GM21737 (cell line): Measurements from ENCODE around the gene GPR153.

Experiments used
- ATAC-seq: cut with Tn5 transposase; IDR thresholded peaks from one replicate; pipeline ENCODE4 v1.9.1; 2021; ENCODE audit warnings: mild to moderate bottlenecking, moderate library complexity; ENCODE audit not compliant: unreplicated experiment

GPR153 gene

DNA sequence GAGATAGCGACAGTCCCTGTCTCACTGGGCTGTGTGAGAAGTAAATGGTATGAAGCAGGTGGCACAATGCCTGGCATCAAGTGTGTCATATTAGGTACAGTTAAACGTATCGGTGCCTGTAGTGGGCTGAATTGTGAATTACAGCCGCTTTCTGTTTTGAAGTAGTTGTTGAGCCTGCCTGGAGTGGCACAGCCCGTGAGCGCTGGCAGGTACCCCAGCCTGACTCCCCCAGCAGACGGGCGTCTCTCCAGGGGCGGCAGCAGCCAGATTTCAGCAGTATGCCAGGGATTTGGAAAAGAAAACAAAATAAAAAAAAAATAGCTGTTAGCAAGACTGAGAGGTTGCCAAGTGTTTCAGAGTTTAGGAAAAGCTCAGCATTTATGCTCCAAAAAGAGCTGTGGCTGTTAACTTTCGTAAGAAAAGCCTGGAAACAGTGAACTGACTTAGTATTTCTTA lies 26.6 kb upstream of the GPR153 start:
- no peak for ATAC-seq

DNA sequence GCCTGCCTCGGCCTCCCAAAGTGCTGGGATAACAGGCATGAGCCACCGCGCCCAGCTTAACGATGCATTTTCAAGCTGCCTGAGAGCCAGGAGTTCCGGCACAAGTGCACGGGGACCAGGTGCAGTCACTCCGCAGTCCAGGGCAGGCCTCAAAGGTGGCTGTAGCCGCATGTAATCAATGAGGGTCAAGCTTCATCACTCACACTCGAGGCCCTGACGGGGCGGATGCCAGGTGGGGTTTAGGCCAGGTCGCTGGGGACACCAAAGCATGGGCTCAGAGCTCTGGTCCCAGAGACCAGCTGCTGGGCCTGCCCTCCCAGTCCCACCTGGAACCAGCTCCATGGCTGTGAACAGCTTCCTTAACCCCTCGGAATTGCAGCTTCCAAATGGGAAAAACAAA lies 26.1 kb upstream of the GPR153 start:
- ATAC-seq: no peak

DNA sequence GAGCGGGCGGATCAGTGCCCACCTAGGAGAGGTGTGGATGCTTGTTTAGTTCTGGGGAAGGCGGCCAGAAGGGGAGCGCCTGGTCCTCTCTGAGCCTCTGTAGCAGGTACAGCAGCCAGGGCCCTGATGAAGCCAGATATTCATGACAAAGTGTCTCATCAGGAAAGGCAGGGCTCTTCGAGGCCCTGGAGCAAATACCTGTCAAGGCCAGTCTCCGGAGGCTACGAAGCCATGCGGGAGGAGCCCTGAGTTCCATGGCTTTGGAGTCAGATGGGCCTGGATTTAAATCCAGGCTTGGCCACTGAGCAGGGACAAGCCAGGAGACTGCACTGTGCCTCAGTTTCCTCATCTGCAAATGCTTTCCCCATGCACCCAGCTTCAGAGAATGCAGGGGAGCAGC lies 25.4 kb upstream of the GPR153 start:
- no peak for ATAC-seq

DNA sequence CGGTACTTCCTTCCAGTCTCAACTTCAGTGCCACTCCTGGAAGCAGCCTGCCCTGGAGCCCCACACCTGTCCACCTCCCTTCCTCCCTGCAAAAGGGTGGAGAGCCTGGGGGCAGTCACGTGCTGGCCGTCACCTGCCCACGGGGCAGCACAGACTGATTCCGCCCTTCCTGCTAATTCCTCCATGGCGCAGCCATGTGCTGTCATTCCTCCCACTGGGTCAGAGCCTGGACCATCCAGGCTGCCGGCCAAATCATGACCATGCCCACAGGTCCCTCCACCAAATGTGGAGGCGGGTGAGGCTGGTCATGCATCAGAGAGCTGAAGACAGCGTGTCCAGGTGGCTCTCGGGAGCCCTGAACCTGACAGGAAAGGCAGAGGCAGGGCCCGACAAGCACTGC lies 24.4 kb upstream of the GPR153 start:
- no peak for ATAC-seq

DNA sequence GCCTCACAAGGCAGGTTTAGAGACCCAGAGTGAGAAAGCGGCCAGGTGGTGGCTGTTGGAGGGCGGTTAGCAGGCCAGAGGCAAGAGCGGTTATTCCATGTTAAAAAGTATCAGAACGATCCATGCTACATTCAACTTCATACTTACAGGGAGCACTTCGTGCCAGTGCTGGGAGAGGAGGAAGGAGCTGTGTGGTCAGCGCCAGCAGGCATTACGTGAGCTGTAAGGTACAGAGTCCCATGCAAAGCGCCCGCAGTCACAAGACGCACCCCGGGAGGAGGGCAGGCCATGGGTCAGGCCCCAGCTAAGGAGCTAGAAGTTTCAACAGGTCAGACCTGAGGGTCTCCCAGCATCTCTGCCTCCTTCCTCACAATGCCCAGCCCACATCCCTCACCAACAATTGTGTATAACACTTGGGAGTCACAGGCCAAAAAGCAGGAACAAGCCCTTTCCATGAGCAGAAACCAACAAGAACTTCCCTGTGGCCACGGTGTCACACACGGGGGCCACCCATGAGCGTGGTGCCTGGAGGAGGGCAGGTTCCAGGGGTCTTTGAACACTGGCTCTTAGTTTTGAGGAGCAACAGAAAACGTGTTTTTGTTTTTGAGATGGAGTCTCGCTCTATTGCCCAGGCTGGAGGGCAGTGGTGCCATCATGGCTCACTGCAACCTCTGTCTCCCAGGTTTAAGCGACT lies 21.8 kb upstream of the GPR153 start:
- ATAC-seq: no peak

DNA sequence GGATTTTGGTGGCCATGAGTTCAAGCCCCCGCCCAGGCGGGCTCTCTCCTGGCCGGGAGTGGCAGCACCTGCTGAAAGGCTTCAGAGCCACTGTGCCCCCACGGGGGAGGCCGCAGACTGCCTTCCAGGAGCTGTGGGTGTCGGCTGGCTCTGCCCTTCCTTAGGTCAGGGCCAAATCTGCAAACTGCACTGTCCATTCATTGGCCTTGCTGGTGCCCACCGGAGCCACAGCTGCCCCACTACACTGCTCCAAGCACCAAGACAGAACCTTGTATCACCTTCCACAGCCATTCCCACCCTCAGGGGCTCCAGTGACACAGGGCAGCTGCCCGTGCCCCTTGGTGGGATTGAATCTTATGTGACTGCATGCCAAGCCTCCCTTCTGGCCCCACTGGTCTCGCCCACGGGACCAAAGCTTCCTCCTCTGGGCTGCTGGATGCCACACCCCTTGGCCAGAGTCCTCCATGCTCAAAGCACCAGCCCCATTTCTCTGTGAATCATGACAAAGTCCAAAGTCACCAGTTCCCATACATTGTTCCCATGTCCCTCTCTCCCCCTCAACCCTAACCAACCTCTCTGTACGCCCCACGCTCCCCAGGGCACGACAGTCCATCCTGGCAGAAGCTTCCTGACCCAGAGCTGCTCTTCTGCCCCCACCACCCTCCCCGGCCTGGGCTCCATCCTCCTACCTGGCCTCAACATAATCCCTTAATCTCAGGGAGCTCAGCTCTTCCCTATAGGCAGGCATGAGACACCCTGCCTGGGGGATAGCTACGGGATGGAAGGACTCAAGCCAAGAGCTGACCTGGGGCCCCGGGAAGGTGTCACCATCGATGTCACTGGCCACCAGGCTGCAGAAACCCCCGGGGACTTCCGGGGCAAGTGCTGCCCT lies 20.9 kb upstream of the GPR153 start:
- no peak for ATAC-seq

DNA sequence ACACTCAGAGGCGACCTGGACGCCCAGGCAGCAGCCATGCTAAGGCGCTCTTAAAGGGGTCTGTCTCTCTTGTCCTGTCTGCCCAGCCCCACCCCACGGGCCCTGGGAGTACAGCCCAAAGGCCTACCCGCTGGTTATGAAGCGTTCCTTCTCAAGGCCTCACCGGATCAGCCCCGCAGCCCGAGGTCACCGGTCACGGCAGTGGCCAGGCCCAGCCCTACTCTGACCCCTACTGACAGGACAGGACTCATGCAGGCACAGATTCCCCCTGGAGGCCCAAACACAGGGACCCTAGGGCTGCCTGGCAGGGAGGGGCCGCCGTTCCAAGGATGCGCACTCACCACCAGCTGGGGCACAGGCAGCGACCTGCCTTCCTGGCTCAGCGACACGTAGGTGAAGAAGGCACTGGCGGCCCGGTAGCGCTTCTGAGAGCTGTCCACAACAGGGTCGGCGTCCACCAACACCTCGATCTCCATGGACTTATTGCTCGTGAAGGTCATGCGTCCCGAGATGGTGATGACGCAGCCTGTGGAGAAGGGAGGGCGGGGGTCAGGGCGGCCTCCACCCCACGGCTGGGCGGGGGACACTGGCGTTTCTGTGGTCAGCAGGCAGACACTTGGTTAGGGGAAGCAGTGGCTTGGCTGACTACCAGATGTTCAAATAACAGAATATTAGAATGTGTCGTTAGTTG lies 20.0 kb upstream of the GPR153 start:
- no peak for ATAC-seq

DNA sequence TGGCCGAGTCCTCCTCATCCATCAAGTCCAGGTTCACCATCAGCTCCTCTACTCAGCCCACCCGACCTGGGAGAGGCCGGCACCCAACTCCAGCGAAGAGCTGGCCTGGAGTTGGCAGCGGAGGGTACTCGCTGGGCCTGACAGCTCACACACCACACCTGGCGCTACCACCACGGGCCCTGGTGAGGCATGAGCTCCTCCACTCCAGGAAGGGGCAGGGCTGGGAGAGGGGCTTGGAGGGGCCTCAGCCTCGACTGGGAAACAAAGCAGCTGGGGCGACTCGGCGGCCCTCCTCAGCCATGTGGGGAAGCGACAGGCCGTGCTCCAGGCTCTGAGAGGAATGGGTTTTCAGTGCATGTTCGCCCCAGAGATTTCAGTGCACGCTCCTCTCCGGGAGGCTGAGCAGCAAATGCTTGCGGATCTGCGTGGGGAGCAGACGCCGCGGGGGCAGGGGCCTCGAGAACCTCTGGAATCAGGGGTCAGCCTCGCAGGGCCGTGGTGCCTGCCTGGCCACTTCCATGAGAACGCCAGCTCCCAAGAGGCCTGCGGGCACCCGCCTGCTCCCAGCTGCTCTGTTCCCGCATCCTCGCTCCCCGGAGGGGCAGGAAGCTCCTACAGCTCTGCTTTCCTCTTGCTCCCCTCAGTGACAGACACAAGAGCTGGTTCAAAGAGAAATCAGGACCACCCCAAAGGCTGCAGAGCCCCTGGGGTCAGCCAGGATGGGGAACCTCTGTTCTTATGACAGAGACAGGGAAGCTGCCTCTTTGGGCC lies 18.9 kb upstream of the GPR153 start:
- ATAC-seq: no peak

DNA sequence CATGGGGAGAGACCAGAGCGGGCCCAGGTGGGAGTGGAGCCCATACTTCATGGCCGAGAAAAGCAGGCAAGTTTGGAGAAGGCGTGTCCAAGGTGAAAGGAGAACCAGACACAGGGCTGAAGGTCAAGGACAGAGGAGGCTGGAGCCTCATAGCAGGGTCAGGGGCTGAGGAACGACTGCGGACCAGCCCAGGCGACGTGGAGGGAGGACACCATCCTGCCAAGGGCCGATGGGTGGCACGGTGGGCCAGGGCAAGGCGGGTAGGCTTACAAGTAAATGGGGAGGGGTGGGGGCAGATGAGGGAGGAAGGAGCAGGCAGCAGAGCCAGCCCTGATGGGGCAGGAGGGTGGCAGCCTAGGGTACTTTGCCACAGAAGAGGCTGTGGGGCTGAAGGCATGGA lies 18.2 kb upstream of the GPR153 start:
- ATAC-seq: no peak

DNA sequence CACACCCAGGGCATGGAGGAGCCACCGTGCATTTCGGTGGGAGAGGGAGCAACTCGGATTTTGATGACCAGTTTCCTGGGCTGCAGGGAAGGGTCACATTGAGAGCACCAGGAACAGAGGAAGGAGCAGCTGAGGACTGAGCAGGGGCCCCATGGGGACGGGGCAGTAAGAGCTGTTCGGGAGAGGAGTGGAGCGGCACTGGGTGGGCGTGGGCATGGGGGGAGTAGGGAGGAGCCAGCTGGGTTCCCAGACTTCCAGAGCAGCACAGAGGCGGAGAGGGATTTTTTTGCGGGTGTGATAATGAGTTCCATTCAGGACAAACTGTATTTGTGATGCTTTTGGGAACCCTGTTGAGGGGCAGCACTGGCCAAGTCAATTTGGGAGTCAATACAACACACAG lies 17.4 kb upstream of the GPR153 start:
- no peak for ATAC-seq

DNA sequence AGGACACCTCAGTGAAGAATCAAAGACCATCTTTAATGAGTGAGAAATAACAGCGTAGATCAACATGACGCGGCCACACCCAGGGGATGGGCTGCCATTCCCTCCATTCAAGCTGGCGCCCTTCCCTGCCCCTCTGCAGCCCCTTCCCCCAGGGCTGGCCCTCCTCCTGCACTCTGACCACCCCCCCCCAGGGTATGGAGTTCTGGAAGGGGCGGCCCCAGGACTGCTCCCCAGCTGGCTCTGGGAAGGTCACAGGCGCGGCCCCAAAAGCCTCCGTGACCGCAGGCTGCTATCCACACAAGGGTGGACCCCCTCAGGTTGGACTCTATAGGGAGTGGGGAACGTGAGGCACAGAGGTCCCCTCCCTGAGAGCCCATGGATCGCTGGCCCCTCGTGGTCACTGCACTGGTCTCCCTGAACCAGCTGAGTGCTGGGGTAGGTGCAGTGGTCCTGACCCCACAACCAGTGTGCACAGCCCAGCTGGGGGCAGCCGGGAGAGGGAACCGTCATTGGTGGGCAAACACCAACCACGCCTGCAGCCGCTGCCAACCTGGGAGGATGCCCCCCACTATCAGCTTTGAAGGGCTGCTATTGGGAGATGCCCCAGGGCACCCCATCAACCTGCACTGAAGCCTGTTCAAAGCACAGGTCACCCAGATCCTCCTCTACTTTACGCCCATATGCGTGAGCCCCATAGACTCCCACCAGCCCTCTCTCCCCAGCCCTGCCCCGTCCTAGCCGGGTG lies 16.1 kb upstream of the GPR153 start:
- ATAC-seq: no peak

DNA sequence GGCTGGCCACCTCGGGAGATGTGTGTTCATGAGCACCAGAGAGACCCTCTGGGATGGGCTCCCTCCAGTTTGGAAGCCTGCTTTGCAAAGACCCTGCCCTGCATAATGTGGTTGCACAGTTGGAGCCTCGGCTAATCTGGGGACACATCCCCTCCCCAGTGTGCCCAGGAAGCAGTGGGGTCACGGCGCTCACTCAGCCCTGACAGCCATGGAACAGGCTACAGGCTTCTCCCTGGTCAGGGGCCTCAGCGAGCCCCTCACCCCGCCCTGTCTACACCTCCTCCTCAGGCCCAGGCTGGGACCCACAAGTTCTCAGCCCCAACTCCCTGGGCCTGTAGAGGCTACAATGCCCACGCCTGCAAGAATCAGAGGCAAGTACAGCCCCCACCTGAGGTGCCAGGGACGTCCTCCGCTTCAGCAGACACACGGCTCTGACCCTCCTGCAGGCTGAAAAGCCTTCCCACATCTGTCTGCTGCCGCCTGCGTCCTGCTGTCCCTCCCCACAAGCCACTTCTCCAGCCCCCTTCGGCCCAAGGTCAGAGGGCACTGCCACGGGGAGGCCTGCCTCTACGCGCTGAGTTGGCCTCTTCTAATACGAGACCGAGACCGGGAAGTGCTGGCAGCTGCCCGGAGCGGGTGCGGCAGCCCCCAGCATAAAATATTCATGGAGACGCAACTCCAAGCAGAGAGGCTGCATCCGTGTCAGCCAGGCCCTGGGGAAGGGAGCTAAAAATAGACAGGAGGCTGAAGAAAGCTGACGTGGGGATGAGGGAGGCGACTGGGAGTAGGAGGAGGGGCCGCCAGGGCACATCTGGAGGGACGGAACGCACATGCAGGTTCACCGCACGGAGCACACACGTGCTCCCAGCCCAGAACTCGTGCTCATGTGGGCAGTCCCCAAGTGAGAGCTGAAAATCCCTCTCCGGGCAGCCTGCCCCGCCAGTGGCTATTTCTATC lies 15.2 kb upstream of the GPR153 start:
- no peak for ATAC-seq

DNA sequence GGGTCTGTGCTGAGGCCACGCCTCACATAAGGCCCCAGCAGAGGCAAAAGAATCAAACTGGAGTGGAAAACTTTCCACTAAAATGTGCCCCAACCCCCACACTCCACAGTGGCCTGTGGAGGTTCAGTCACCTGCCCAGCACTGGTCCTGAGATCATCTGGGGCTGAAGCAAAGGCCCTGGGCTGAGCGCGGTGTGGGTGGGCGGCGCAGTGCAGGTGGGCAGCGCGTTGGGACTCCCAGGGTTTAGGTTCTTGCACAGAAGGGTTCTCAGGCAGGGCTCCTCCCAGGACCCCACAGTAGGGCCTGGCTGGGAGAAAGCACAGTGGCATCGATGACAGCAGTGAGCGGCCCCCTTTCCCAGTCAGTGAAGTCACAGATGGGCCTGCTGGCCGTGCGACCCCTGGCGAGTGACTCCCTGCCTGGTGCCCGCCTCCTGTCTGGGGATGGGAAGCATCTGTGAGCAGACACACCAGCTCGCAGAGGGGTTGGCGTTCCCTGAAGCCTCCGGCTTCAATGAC lies 13.8 kb upstream of the GPR153 start:
- no peak for ATAC-seq

DNA sequence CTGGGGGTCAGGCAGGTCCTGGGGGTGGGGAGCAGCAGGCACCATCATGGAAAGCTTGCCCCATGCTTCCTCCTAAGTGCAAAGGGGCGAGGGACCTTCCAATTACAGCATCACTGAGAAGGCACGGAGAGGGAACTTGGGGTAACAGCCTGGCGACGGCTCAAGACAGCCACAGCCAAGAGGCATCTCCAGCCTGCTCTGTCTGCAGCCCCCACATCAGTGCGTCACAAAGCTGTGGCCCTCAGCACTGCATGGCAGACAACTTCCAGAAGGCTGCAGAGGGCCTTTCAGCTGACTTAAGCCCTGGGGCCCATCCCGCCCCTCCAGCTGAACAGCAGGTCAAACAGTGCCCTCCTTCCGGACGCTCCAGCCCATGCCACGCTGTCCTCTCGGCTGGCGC lies 13.2 kb upstream of the GPR153 start:
- no peak for ATAC-seq

DNA sequence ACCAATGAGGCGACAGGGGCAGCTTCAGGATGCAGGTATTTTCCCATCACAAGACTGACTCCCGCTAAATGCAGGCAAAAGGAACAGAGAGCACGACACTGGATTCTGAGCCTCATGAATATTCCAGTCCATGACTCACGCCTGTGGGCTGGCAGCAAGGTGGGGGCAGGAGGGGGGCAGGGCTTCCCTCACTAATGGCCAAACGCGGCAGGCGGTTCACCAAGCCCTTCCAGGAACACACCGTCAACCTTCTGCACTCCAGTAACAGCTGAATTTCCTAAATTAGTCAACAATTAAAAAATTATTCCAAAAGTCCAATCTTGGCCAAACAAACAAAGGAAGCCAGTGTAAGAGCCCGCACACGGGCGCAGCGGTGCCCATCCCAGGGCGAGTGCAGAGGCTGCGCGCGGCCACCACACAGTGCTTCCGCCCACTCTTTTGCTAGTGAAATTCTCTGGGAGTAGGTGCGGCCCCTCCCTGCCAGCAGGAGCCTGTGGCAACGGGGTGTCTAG lies 12.5 kb upstream of the GPR153 start:
- no peak for ATAC-seq

DNA sequence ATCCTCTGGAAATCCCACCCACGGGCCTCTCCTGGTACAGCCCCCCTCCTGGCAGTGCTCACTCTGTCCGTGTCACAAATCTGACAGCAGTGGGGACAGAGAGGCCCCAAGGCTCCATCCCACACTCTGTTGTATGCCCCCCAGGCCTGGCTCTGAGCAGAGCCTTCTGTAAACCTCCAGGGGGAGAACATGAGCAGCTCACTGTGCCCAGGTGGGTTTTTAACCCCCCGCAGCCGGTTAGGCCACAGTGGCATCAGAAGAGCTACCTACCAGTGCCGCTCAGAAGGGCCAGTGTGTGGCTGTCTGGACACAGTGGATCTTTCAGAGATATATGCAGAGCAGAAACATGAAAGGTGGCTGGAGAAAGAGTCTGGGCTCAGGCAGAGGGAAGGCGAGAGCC lies 12.0 kb upstream of the GPR153 start:
- no peak for ATAC-seq

DNA sequence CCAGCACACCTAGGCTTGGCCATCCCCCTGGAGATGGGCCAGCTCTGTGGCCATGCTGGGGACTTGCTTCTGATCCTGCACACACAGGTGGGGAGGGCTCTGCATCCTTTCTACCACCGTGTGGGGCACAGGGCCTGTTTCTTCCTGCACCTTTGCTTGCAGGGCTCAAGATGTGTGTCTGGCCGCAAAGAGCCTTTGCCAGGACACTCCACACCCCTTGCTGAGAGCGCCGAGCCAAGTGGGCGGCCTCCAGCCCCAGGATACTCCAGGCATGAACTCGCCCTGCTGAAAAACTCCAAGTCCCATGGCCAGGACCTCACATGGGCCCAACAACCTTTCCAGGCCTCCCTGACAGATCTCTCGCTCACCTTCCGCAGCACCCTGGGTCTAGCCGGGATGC lies 11.6 kb upstream of the GPR153 start:
- no peak for ATAC-seq

DNA sequence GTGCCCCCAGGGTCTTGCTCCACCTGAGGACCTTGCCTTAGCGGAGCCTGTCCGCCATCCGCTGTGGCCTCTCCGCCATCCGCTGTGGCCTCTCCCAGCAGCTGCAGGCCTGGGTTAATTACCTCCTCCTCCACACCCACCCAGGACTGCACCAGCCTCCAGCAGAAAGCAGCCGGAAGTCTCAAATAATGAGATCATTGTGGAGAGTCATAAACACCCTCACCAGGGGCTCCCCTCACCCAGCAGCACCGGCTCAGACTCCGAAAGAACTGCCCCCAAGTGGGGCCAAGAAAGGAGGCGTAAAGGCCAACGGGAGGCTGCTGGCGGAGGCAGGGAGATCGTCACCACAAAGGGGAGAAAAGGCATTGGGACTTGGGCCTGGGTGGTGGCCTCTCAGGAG lies 10.7 kb upstream of the GPR153 start:
- no peak for ATAC-seq

DNA sequence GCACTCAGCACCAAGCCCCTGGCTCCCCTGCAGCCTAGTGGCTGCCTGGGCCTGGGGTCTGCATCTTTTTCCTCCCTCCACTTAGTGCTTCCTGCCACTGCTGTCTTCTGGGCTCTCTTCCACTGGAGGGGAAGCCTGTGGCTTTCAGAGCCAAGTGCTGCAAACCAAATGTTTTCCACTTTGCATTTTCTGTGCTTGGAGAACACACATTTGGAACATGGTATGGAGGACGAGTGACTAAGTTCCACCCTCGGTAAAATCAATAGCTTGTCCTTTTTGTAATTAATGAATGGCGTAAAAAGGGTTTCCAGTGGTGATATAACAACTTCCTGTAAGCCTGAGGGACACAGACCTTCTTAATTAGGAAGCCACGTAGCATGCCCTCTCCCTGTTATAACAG lies 10.1 kb upstream of the GPR153 start:
- no peak for ATAC-seq
